HG03103 (cell line): ENCODE measurements around the gene SBNO2.

Source experiments
- ATAC-seq: cut with Tn5 transposase; IDR thresholded peaks from one replicate; pipeline ENCODE4 v1.9.1; 2021; ENCODE audit warnings: low read depth; ENCODE audit not compliant: unreplicated experiment

Gene SBNO2

GRCh38 chr19:1170938-1171754 is 2.9 kb downstream of the SBNO2 start:
- no peak for ATAC-seq

DNA sequence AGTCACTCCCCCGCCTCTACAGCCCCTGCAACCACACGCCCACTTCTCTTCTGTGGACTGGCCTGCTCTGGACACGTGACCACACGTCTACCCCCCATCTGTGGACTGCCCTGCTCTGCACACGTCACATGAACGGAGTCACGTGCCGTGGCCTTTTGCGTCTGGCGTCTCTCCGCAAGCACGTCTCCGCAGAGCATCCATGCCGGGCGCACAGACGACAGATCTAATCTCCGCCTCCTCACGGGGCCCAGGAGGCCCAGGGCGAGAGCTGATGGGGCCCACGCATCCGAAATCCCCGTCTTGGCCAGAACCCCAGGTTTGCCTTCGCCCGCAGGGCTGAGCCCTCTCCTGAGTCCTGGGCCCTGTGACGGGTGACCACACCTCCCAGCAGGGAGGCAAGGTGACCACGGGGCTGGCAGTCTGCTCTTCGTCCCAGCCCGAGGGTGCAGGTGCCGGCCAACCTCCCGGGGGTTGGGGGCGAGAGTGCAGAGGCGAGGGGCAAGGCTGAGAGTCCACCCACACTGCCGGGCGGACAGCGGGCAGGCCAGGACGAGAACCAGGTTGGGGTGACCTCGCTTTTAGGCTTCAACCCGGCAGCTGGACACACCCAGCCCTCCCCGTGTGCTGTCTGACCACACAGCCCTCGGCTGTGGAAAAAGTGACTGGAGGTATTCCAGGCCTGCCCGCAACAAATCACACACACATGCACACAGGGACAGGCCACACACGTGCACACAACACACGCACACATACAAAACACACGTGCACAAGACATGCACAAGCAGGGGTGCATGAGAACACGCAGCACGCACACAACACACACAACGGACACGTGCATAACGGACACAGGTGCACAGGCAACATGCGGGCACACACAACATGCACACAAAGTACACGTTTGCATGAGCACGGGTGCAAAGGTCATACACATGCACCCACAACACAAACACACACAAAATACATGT is 3.9 kb downstream of the SBNO2 start:
- no peak for ATAC-seq

- ATAC-seq = no peak
Measured at GRCh38 chr19:1169411-1169791, 4.7 kb downstream of the SBNO2 start.

DNA sequence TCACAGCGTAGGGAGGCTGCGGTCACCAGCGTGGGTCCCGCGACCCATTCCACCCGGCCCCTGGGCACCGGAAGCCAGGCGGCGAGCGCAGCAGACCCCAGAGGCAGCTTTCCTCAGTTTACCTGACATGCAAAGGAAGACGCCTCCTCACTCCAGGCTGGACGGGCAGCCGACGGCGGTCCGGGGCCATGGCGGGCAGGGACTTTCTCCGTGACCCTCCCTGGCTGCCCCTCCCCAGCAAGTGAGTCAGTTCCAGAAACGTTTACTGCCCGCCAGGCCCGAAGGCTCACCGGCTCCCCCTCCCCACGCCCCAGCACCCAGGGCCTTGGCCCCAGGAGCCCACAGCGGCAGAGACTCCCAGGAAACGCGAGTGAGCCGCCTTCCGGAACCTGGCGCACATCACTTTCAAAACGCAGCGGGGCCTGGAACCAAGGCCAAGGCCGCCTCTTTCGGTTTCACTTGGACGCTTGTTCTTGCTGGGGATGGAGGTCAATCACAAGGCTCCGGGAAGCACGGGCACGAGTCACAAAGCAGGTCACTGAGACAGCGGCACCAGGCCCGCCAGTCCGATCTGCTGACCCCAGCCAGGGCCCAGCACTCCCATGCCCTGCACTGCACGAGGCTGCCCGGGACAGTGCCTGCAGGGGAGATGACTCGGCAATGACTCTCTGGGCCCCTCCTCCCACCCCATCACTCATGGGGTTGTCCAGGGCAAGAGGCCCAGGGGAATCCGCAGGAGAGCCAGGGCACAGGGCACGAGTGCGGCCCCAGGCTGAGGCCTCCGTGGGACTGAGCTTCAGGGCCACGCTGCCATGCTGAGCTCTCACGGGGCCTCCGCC is 5.3 kb downstream of the SBNO2 start:
- ATAC-seq = no peak

DNA sequence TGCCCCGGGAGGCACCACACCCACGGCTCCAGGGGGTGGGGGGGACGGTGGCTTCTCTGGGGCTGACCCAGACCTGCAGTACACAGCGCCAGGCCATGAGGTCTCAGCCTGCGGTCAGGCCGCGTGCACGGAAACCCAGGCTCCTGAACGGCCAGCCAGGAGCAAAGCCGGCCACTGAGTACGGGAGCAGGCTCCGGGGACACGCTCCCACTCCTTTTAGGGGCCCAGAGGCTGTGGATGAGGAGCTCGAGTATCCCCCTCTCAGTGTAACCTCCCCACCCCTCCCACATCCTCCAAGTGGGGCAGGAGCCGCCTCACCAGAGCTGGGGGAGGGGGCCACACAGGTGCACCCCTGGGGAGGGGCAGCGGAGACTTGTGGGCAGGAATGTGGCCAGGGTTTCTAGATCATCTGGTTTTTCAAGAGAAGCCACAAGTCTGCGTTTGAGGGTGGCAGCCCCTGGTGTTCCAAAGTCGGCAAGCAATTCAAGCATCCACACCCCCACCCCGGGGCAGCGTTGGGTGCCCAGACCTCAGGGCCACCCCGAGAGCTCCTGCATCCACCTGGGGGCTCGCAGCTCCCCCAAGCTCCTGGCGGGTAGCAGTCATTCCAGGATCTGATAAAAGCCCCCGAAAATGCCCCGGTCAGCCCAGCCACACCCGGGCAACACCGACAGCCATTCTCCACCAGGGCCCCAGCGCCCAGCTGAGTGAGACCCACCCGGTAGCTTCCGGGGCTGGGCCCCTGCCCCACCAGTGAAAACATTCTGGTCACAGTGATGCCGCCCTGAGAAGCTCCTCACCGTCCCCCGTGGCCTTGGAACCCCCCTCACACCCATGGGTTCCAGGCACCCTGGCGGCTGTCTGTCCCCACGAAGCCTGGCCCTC is 6.1 kb downstream of the SBNO2 start:
- no peak for ATAC-seq

GRCh38 chr19:1166872-1167573 is 7.0 kb downstream of the SBNO2 start:
- no peak for ATAC-seq

GRCh38 chr19:1164684-1165531 is 9.2 kb downstream of the SBNO2 start:
- no peak for ATAC-seq

DNA sequence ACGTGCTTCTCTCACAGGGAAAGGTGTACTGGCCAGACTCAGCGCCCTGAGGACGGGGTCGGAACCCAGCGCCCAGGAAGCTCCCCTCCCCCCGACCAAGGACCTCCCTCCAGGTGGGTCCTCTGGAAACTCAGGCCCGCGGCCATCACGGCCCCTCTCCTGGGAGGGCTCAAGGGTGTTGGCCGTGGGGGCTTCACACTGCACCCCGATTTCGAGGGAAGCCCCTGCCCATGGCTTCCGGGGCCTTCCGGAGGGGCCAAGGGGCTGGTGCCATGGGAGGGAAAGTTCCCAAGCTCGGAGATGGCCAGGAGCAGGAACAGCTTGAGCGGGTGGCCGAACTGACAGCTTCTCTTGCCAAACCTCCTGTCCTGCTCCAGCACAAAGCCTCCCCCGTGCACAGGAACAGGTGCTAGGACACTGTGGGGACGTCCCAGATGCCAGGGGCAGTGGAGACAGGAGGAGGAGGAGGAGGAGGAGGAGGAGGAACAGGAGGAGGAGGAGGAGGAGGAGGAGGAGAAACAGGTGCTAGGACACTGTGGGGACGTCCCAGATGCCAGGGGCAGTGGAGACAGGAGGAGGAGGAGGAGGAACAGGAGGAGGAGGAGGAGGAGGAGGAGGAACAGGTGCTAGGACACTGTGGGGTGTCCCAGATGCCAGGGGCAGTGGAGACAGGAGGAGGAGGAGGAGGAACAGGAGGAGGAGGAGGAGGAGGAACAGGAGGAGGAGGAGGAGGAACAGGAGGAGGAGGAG is 10.0 kb downstream of the SBNO2 start:
- no peak for ATAC-seq

DNA sequence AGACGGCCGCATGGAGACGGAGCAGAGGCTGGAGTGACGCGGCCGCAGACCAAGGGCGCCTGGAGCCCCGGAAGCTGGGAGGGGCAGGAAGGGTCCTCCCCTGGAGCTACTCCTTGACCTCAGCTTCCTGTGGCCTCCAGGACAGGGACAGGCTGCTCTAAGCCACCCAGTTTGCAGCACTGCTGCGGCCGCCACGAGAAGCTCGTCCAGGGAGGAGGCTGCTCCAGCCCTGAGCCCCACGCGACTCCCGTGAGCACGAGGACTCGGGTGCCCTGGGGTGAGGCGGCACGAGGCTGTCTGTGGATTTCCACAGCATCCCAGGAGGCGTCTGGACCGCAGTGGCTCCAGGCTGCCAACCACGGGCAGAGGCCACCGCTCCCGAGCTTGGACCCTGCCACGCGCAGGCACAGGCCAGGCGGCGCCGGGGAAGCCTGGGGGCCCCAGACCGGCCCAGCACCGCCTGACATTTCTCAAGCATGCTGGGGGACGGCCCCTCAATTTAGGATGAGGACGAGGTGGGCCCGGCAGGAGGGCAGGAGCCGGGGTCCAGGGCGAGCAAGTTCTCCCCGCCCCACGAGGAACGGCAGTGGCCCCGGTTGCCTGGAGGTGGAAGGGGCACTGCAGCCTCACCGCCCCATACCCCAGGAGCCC is 10.7 kb downstream of the SBNO2 start:
- ATAC-seq = no peak

- no peak for ATAC-seq
Measured at GRCh38 chr19:1162404-1163282, 11.4 kb downstream of the SBNO2 start.

DNA sequence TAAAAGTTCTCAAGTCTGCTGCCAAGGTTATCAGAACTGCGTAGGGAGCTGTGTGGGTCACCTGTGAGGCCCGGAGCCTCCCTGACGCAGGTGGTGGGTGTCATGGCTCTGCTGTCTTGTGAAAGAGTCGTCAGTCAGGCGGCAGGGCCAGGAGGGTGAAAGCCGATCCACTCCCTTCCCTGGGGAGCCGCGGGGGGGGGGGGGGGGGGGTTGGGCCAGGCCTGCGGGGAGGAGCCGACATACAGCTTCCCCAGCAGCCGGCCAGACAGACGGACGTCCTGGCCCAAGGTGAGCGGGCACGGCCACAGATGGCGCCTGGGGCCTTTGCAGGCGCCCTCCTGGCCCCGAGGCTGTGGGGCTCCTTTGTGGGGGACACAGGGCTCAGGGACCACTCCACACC is 12.4 kb downstream of the SBNO2 start:
- no peak for ATAC-seq

GRCh38 chr19:1159864-1160595 is 14.0 kb downstream of the SBNO2 start:
- ATAC-seq = no peak

GRCh38 chr19:1158885-1159448 is 15.1 kb downstream of the SBNO2 start:
- ATAC-seq = no peak

GRCh38 chr19:1157931-1158884 is 15.9 kb downstream of the SBNO2 start:
- ATAC-seq = no peak
